PC-9 (cell line): ENCODE data around the gene ARHGEF26.

Experiments
- CTCF ChIP-seq: fragments of 200-600 bp; sonication (generic); conservative IDR thresholded peaks from 2 replicates; pipeline ENCODE4 v1.6.1; 2017; ENCODE audit warnings: mixed run types, antibody characterized with exemption, mild to moderate bottlenecking, moderate library complexity
- EZH2 ChIP-seq: fragments of 200-600 bp; sonication (generic); IDR thresholded peaks from 2 replicates; pipeline ENCODE4 v1.8.0; 2017; ENCODE audit warnings: antibody characterized with exemption, low read depth

GRCh38 chr3:154102225-154102624 lies 19.0 kb upstream of the ARHGEF26 start:
- TF ChIP-seq CTCF, result no peak
- TF ChIP-seq EZH2, result no peak
